HepG2 (cell line): ENCODE measurements around the gene OR10J4. TPM values are rescaled to one million over a fixed set of nuclear protein-coding genes. Genes with fewer than 3 reads are reported as not detected.

ENCODE experiments used
- polyA plus RNA-seq, 8 experiments: library from polyadenylated mRNA; depleted of rRNA in 3 of 8; stranded (reverse) in 7 of 8; unstranded in 1 of 8; fragments of >200 nt; fragmentation: Illumina TruSeq in 4 of 8; extraction: Trizol in 4 of 8; gene quantifications; 2 replicates each; pipeline versions ENCODE4 v1.2.1 to v1.2.3, GENCODE V29; 2011 to 2016; ENCODE audit warnings: low read depth in 4 of 8, missing spikeins in 1 of 8, mixed read lengths in 1 of 8; ENCODE audit not compliant: insufficient read depth in 1 of 8
- total RNA-seq, 5 experiments: library from RNA; depleted of rRNA; stranded (reverse); fragments of >200 nt; fragmentation: Illumina TruSeq; extraction: Trizol; gene quantifications; 2 replicates each; pipeline ENCODE4 v1.2.3, GENCODE V29; 2016; ENCODE audit warnings: low read depth in 1 of 5

Gene OR10J4
- total and polyA plus RNA-seq, 2 of the 13 experiments (the other 11 are each of a cell fraction or from before 2014, with no cell fraction given): not detected

Other genes starting within 250 kb of the OR10J4 start
- not detected in 2 replicates for gene ACKR1, start 227.3 kb upstream of the OR10J4 start, total RNA-seq (2016; rRNA removed; fragmentation: Illumina TruSeq; extraction: Trizol)
- gene ACKR1, start 227.3 kb upstream of the OR10J4 start, polyA plus RNA-seq (2011; rRNA removed): not detected in 2 replicates
- not detected in 2 replicates for gene FCER1A, start 129.9 kb upstream of the OR10J4 start, total RNA-seq (2016; rRNA removed; fragmentation: Illumina TruSeq; extraction: Trizol)
- not detected in 2 replicates for gene FCER1A, start 129.9 kb upstream of the OR10J4 start, polyA plus RNA-seq (2011; rRNA removed)
- gene OR10J1, start 7.5 kb downstream of the OR10J4 start, total RNA-seq (2016; rRNA removed; fragmentation: Illumina TruSeq; extraction: Trizol): not detected in 2 replicates
- not detected in 2 replicates for gene OR10J1, start 7.5 kb downstream of the OR10J4 start, polyA plus RNA-seq (2011; rRNA removed)
- not detected in 2 replicates for gene OR10J5, start 103.8 kb downstream of the OR10J4 start, total RNA-seq (2016; rRNA removed; fragmentation: Illumina TruSeq; extraction: Trizol)
- not detected in 2 replicates for gene OR10J5, start 103.8 kb downstream of the OR10J4 start, polyA plus RNA-seq (2011; rRNA removed)
- not detected in 2 replicates for gene APCS, start 155.6 kb downstream of the OR10J4 start, total RNA-seq (2016; rRNA removed; fragmentation: Illumina TruSeq; extraction: Trizol)
- gene APCS, start 155.6 kb downstream of the OR10J4 start, polyA plus RNA-seq (2011; rRNA removed): not detected in 2 replicates